Measurements from ENCODE around the gene PCDH8.

The PCDH8 gene, protein sequence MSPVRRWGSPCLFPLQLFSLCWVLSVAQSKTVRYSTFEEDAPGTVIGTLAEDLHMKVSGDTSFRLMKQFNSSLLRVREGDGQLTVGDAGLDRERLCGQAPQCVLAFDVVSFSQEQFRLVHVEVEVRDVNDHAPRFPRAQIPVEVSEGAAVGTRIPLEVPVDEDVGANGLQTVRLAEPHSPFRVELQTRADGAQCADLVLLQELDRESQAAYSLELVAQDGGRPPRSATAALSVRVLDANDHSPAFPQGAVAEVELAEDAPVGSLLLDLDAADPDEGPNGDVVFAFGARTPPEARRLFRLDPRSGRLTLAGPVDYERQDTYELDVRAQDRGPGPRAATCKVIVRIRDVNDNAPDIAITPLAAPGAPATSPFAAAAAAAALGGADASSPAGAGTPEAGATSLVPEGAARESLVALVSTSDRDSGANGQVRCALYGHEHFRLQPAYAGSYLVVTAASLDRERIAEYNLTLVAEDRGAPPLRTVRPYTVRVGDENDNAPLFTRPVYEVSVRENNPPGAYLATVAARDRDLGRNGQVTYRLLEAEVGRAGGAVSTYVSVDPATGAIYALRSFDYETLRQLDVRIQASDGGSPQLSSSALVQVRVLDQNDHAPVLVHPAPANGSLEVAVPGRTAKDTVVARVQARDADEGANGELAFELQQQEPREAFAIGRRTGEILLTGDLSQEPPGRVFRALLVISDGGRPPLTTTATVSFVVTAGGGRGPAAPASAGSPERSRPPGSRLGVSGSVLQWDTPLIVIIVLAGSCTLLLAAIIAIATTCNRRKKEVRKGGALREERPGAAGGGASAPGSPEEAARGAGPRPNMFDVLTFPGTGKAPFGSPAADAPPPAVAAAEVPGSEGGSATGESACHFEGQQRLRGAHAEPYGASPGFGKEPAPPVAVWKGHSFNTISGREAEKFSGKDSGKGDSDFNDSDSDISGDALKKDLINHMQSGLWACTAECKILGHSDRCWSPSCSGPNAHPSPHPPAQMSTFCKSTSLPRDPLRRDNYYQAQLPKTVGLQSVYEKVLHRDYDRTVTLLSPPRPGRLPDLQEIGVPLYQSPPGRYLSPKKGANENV

DNA sequence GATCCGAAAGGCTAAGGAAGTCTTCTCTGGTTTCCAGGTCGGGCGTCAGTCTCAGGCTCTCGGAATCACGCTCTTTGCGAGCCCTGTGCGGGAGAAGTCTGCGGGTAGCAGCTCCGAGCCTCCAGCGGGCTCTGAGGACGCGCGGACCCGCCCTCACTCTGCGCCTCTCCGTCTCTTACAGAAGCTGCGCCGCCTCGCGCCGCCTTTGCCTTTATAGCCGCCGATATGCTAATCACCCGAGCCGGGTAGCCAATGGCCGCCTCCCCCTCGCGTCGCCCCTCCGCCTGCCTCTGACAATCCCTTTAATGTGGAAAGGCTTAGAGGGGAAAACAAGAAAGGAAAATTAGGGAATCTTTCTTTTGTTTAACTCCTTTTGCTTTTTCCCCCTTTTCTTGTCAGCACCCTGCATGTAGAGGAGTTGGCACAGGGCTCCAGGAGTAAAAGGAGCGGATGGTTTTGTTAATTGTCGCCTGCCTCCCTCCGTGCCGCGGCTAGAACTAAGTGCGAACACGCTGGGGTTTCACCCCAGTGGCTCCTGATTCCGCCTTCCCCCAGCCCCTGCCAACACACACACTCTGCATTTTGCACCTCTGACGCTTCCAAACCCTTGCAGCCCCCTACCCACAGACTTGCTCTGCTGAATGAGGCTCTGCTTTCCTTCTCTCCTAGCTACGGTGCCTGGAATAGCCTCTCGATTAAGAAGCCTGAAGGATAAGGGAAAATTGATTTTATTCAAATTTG lies at the start of gene PCDH8:
PCDH8 (minus strand) TSS at position 186 of the 741 bp plus-strand sequence. CDS start 204 bp downstream, outside the sequence.
- no peak for DNase-seq

DNA sequence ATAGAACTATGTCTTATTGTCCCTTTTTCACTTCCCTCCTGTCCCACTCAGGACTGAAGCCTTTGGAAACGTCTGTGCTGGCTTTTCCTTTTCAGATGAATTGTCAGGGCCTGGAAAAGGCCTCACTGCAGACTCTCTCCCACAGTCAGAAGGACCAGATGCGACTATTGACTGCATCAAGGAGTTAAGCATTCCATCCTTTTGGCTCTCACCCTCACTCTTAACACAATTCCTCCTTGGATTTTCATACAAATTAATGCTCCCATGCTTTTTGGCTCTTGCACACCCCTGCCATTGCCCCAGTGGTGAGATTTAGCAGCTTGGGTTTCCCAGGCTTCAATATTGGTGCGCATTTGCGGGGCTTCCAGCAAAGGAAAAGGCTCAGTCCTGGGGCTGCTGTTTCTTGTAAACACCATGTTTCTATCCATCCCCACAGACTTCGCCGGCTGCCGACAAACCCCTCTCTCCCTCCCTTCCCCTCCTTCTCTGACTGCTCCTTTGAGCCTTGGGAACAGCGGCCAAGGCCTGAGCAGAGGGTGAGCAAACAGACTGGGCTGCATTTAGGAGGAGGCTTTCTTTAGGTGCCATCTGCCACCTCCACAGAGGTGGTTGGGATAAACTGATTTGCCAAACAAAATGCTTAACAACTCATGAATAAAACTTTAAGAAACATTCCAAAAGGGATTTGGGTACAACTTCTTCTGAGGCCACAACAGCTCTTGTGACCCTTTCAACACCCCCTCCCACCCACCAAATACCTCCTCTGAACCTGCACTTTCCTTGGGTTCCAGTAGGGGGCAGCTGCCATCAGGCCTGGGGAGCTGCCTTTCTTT lies 48.6 kb upstream of the PCDH8 start:
- no peak for DNase-seq

DNA sequence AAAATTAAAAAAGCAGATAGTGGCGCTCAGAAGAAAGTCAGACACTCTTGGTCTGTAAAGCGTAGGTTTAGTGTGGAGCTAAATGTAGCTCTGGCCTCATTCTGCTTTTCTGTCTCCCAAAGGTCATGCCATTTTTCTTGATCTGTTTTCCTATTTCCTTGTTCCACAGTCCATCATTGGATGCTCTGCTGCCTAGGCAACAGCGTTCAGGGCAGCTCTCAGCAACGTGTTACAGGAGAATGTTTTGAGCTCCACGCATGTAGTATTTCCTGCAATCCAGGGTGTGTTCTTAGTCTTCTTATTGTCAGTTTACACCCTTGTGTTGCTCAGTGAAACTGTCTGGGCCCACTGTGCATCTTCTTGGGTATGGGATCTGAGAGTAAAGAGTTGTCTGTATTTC lies 46.0 kb upstream of the PCDH8 start:
- no peak for DNase-seq

DNA sequence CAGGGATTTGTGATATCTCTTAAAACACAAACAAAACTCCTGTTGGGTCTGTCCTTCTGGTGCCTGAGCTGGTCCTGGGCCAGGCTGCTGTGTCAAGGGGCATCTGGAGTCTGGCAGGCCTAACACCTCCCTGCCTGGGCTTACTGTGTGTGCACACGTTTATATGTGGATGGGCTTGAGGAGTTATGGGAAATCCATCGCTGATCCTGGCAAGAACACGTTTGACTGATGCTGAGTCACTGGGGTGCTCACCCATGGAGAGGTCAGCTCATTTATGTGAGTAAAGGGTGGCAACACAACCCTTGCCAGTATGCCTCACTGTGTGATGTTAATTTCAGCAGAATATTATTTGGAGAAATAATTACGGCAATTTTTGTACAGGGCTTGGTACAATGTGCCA lies 44.5 kb upstream of the PCDH8 start:
- DNase-seq: no peak

DNA sequence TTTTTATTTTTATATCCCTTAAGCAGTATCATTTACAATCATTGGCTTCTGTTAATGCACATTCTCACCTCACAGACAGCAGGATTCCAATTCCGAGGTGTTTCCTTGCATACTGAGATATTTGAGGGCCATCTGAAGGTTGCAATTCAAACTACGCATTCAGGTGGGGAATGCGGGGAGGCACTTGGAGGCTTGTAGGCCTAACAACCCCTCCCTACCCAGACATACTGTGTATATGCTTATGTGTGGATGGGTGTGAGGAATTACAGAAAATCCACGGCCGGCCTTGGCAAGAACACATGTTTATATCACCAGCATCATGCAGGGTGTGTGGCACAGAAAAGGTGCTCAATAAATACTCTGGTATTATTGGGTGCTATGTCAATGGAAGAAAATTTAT lies 43.3 kb upstream of the PCDH8 start:
- DNase-seq: no peak

DNA sequence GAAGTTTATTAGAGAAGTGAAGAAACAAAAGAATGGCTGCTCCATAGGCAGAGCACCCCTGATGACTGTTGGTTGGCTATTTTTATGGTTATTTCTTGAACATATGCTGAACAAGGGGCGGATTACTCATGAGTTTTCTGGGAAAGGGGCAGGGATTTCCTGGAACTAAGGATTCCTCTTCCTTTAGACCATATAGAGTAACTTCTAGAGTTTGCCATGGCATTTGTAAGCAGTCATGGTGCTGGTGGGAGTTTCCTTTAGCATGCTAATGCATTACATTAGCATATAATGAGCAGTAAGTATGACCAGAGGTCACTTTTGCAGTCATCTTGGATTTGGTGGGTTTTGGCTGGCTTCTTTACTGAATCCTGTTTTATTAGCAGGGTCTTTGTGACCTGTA lies 38.7 kb upstream of the PCDH8 start:
- no peak for DNase-seq

DNA sequence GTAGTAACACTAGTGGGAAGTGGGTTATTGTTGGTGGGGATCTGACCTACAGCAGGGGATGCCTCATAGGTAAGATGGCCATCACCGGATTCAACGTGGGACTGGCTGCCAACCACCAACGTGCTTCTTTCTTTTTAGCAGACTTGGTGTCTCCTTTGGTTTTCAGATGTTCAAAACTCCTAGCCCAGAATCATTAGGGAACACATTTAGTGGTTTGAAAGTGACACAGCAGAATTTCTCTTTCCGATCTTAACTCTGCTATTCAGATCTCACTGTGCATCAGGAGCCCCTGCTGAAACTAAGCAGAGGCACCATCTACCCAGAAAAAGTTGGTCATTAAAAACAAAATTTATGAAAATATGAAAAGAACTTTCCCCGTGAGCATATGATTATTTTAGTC lies 36.7 kb upstream of the PCDH8 start:
- DNase-seq: no peak

DNA sequence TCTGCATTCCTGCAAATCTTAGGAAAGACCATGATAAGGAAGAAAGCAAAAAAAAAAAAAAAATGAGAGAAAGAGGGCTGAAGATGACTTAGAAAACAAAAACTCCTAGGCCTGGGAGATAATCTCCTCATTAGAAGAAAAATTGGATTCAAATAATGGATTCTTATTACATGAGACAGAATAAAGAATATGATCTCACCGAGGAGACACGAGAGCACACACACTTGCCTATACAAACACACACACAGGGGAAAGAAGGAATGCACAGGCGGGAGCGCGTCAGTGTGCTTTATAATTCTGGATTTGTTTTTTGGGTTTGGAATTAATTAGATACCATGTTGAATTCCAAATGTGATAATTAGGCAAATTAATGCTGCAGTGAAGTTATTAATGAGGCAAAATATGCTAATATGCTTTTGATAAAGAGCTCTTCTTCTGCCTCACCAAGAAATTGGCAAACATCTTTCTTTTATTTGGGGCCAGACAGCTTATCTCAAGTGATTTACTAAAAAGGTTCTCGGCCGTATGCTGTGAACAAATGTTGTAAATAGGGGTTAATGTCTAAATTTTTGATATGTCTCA lies 36.1 kb upstream of the PCDH8 start:
- DNase-seq: no peak

DNA sequence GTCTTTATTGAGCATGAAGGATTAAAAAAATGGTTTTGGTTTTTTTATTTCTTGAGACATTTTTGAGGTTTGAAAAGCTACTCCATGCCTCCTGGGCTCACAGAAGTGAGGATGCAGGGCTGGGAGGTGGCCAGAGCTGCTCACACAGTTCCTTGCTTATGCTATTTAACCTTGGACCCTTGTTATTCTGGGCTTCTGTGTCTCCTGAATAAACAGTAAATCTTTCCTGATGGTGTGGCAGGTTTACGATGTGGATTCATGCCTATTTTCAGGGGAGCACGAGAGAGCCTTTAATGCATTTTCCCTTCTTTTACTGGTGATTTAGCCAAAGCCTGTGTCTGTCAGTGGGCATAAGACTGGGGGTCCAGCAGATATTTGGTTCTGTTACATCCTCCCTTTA lies 34.3 kb upstream of the PCDH8 start:
- DNase-seq: no peak

DNA sequence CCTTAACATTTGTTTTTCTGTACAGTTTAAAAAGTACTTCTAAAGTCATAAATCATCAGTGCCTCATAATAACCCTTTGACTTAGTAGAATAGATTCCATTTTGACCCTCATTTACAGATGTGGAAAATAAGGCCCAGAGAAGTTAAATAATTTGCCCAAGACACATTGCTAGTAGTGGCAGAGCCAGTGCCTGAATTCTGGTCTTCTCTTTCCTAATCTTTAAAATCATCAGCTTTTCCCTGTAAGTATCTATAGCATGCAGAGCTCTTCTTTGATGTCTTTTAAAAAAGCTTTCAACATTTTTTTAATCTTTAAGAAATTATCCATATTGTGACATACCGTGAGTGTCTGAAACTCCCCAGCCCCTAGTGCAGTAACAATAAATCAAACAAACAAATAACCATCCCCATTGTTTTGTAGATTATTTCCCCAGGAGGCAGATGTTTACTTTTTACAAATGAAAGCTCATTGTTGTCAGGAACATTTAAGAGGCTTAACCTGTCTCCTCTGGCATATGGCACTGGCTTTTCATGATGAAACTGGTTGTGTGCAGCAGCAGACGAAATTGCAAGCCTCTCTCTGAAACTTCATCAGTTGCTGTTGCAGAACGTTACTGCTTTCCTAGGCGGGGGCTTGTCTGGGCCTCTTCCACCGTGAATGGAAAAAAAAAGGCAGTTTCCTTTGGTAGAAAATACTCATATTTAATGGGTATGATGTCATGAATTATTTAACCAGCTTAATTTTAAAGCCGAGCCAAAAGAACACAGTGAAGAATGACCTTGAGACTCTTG lies 31.7 kb upstream of the PCDH8 start:
- no peak for DNase-seq

DNA sequence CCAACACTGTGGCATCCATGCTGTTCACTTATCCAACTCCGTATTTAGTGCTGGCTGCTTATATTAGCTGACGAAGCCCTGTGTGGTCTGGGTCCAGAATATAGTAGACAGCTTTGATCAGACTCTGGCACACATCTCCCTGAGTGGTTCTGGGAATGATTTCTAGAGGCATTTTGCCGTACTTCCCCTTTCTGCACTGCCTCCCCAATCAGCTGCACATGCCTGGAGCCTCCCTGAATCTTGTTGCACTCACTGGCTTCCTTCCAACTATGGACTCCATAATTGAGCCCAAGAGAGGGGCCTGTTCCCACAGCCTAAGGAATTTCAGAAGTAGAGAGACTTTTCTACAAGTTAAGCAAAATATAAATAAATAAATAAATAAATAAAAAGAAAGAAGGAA lies 30.4 kb upstream of the PCDH8 start:
- no peak for DNase-seq

DNA sequence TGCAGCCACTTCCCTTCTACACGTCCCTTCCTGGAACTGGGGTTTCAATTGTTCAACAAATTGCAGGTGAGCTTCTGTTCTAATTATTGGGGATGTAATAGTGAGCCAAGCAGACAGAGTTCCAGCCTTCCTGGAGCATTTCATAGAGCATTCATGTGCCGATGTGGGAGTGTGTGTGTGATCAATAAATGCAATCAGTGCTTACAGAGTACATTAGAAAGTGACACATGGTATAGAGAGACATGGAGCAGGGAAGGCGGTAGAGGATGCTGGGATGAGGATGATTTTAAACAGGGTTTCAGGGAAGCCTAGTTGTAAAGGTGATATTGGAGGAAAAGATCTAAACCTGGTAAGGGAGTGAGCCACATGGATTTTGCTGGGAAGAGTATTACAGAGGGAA lies 21.7 kb upstream of the PCDH8 start:
- no peak for DNase-seq

DNA sequence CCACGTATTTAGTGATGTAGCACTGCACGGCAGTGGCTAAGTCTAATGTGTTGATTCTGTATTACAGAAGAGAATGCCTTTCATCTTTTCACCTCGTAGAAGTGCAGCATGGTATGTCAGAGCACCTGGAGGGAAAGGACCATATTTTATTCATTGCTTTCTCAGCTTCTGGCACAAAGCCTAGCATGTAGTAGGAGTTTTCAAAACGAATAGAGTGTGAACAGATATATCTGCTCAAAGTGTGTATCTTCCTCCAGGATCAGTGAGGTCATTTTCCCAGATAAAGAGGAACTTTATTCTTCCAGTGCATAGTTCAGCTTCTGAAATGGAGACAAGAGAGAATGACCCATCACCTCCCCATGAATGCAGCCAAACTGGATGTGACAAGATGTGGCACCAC lies 21.2 kb upstream of the PCDH8 start:
- no peak for DNase-seq

DNA sequence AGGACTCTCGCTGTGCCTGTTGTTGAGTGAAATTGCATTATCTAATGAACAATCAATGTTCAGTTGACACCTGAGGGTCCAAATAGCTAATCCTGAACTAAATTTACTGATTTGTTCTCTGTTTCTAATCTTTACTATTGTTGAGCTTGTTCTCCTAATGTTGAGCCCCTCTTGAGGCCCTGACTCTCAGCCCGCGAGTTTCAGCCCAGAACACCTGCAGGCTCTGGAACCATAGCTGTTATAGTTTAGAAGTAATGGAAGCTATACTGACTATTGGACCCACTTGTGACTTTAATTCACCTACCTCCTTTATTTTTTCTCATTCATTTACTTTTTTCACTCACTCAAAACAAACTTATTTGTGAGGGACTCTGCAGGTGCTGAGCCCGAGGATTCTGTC lies 20.6 kb upstream of the PCDH8 start:
- no peak for DNase-seq

DNA sequence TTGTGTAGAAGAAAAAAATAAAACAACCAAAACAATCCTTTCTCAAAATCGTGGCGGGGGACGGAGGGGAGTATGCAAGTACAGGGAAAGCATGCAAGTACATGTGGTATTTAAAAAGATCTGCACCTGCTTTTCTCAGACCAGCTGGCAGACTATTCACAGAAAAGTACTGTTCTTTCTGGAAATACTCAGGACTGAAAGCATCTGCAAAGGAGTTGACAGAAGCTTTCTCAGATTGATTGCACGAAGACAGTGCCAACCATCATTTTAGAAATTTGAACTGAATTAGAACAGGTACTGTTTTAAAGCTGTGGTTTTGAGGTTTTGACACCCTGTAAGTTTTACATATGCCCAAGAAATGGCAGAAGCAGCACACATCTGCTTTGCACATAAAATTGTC lies 19.8 kb upstream of the PCDH8 start:
- no peak for DNase-seq

DNA sequence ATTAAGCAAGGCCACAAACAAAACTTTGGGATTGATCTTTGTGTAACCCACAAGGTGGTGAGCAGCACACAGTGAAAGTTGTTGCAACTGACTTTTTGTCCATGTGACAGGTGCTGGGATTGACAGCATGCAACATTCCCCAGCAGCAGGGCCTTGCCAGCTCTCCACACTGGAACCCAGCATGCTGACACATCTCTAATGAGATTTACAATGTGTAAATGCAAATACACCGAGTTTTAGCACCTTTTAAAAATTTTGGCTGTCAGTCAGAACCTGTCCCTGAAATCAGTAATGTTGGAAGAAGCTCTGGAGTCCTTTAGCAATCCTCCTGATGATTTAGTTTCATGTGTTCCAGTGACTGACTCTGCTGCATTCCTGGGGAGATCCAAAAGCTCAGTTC lies 16.5 kb upstream of the PCDH8 start:
- DNase-seq: no peak

DNA sequence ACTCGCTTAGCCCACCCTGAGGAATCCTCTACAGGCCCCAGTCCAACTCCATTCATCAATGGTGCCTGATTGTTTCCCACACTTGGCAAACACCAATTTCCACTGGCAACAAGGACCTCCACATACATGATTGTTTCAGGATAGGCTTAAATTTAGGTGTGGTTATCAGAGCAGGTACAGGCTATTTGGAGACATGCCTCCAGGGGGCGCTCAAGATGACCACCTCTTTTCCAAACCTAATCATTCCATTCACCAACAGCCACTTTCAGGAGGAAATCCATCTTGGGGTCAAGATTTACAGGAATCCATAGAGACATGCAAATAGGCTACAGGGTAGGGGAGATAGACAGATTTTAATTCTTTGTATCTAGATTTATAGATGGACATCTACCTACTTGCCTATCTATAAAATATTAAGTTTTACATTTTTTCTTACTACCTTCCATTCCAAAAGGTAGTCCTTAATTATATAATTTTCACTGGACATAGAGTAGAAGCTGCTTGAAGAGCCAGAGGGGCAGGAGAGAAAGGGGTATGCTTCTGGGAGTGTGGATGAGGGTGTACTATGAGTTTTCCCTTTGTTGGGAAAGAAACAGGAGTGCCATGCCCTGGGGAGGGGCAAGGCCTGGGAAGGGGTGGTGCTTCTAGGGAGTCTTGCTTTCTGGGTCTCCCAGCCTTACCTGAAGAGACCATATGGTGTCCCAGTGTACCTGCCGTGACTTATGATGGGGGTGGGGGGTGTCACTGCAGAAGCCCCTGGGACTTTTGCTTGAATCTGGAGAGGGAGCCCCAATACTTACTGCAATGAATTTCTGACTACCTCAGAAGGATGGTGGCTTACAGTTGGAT lies 14.1 kb upstream of the PCDH8 start:
- no peak for DNase-seq

DNA sequence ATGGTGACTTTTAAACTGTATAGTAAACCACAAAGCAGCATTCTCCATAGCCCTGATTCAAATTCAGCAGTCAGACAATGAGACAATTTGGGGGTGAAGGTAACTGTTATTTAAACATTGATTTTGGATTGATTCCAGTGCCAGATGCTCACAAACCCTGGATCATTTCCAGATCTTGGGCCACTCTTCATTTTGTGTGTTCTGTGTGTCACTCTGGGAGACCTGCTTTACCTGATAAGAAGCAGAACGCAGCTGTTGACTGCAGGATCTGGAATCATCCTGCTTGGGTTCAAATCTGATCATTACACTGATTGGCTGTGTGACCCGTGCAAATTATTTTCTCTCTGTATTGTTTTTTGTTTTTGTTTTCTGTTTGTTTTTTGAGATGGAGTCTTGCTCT lies 4.0 kb upstream of the PCDH8 start:
- DNase-seq: no peak

DNA sequence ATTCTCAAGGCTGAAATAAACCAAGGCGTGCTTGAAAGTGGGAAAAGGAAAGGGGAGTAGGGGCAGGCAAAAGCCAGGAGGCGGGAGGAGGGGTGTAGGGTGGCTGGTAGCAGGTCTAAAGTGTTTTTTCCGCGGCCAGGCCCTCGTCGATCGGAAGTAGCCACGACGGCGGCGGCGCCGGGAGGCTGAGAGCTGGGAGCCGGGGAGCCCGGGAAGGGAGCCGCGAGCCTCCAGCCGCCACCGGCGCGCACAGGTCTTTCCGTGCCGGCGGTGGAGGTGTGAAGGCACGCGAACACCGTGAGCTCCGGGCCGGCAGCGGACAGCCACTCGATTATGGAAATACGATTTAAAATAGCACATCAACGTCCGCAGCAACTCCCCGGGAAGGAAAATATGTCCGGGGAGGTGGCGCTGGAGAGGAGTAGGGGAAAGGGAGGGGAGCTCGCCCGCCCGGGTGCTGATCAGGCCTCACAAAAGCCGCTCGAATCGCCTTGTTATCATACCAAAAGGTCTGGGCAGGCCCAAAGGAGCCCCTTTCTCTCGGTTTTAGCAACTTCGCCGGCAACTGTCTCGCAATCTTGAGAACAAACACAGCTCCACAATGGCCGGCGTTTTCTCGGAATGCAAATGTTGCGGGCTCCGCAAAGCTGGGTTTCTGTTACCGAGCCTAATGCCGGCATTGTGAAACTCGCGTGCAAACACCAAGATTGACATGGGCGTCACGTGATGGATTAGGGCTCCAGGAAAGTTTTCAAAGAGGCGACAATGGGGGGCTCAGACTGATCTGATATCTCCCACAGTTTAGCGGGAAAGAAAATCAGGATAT lies 2.9 kb upstream of the PCDH8 start:
- no peak for DNase-seq

Data from CD4-positive, alpha-beta T cell treated with Interleukin-6 for 4 hours (primary cell).